D721Med (cell line): ENCODE measurements around the gene STMN3.

ENCODE experiments used
- DNase-seq: peaks from one replicate; pipeline ENCODE4 v3.0.0; 2011; ENCODE audit warnings: low spot score; ENCODE audit not compliant: insufficient read length
- FAIRE-seq: peaks from 2 replicates; lab custom pipeline; 2011; peaks lifted over from hg19 to GRCh38; lab: Jason Lieb, UNC
- TF ChIP-seq, protein P1 (sequence below): IDR thresholded peaks from 2 replicates; pipeline ENCODE4 v1.5.1; 2012; ENCODE audit warnings: mild to moderate bottlenecking, control low read depth; ENCODE audit not compliant: insufficient read depth; ENCODE audit errors: missing control alignments

Gene STMN3

DNA sequence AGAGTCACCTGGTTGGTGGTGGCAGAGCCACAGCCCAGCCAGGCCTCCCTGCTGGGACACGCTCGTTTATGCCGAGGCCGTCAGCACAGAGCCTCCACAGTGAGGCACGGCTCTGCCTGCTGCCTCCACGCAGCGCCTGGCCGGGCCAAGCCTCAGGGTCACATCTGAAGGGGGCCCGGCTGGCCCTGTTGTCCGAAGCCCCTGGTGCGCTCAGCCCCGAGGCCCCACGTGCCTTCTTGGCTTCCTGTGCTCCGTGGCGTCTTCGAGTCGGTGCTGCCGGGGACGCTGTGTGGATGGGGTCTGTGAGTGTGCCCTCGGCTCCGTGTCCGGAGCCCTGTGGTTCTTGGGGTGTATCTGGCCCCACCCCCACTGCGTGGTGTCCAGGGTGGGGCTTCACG, 32.9 kb upstream of the STMN3 start:
- DNase-seq (no peak), FAIRE-seq (no peak)
- TF ChIP-seq, protein P1, sequence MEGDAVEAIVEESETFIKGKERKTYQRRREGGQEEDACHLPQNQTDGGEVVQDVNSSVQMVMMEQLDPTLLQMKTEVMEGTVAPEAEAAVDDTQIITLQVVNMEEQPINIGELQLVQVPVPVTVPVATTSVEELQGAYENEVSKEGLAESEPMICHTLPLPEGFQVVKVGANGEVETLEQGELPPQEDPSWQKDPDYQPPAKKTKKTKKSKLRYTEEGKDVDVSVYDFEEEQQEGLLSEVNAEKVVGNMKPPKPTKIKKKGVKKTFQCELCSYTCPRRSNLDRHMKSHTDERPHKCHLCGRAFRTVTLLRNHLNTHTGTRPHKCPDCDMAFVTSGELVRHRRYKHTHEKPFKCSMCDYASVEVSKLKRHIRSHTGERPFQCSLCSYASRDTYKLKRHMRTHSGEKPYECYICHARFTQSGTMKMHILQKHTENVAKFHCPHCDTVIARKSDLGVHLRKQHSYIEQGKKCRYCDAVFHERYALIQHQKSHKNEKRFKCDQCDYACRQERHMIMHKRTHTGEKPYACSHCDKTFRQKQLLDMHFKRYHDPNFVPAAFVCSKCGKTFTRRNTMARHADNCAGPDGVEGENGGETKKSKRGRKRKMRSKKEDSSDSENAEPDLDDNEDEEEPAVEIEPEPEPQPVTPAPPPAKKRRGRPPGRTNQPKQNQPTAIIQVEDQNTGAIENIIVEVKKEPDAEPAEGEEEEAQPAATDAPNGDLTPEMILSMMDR, result no peak

- FAIRE-seq, result no peak
- DNase-seq, result no peak
- TF ChIP-seq, protein P1, result no peak
These were observed 32.2 kb upstream of the STMN3 start for GRCh38 chr20:63685269-63686026.

DNA sequence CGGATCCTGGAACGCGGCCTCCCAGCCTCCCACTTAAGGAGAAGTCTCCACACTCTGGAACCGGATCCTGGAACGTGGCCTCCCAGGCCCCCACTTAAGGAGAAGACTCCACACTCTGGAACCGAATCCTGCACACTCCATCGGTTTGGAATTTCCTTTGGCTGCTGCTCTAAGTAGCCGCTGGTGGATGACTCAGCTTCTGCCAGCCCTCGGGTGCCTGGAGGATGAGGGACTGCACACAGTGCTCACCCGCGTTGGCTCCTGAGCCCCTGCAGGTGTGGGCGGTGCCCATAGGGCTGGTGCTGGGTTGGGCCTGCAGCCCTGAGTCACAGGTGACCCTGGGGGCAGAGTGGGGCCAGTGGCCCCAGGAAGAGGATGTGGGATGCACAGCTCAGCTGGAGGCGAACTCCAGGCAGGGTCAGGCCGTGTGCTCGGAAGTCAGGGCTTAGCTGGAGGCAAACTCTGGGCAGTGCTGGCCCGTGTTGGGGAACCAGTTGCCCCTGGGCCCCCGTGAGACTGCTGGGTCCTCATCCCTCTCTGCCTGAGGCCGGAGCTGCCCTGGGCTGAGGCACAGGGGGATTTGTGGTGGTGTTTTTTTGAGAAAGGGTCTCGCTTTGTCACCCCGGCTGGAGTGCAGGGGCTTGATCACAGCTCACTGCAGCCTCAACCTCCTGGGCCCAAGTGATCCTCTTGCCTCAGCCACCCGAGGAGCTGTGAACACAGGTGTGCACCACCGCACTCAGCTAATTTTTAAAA, 29.3 kb upstream of the STMN3 start:
- DNase-seq (no peak), FAIRE-seq (no peak)

DNA sequence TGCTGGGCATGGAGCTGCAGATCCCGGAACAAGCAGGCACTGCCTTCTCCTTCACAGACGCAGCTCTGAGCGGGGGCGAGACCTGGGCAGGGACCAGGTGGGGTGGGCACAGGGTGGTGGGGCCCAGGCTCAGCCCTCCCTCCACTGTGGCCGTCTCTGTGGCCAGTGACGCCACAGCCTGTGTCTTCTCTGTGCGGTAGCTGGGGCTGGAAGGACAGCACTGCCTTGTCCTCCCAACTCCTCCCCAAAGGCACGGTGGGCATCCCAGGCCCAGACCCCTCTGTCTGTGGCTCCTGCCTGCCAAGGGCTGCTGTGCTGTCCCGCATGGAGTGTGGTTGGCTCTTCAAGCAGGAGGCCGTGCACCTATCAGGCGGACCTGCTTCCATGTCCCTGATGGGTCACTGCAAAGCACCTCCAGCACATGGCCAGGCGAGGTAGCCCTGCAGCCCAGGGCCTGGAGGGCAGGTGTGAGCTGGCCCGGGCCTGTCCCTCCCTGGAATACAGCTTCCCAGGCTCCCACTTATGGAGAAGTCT, 28.5 kb upstream of the STMN3 start:
- DNase-seq, result no peak
- TF ChIP-seq, protein P1, result no peak
- no peak for FAIRE-seq

More for the DNA sequence above, 29.3 kb upstream of the STMN3 start:
- TF ChIP-seq, protein P1, result no peak

- no peak for FAIRE-seq
- TF ChIP-seq, protein P1, result no peak
These were observed 27.8 kb upstream of the STMN3 start for GRCh38 chr20:63680857-63681608.

GRCh38 chr20:63680427-63680826, 27.2 kb upstream of the STMN3 start:
- DNase-seq (no peak), FAIRE-seq (no peak)
- TF ChIP-seq, protein P1, result no peak

More at GRCh38 chr20:63680857-63681608, 27.8 kb upstream of the STMN3 start:
- no peak for DNase-seq
